ENCODE measurements around the gene MAP7D1.

Gene MAP7D1

DNA sequence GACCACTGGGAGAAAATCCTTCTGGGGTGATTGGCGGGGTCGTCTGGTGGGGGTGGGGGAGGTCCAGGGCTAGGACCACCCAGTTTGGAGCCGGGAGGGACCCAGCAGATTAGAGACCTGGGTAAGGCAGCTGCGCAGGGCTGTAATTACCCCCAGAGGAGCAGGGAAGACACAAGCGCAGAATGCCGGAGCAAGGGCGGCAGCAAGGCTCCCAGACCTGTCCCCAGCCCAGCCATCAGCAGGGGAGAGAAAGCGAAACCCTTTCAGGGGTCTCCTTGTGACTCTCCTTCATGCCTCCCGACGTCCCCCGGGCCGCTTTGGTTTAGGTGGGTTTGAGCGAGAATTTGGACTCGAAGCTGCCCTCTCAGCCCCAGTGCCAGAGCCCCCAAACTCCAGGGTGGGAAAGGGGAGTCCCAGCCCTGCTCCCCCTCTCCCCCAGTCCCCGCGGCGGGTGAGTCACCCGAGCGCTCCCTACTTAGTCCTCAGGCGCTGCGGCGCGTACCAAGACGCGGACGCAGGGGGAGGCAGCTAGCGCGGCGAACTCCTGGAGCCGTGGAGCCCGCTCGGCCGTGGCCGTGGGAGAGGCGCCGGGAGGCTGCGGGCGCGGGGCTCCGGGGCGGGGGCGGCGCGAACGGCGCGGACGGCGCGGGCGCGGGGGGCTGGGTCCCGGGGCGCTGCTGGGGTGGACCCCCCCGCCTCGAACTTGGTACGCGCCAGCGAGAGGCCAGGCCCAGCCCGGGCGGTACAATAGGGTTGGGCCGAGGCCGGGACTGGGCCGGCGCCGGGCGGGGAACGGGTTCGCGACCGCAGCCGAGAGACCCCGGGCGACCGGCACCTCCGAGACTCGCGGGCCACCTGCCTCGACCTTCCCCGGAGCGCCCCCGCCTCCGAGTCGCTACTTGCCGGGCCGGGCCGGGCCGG lies at the start of gene MAP7D1:
TSS of gene MAP7D1 (plus strand) at position 753 of the 921 bp plus-strand sequence. CDS start 258 bp downstream, outside the sequence.
- no peak for FAIRE-seq

DNA sequence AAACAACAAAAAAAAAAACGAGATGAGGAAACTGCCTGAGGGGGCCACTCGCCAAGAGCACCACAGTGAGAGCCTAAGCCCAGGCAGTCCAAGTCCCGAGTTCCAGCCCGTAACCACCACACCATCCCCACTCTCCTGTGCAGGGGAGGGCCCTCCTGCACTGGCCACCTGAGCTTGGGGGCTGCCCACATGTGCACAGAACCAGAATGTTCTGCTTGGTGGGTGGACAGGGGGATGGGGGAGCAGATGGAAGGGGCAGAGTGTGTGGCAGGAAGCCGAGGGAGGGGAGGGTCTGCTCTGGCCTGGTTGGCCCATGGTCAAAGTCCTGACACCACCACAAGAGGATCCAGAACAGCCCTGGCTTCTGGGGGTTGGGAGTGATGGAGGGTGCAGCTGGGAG lies 49.7 kb upstream of the MAP7D1 start:
- no peak for FAIRE-seq

DNA sequence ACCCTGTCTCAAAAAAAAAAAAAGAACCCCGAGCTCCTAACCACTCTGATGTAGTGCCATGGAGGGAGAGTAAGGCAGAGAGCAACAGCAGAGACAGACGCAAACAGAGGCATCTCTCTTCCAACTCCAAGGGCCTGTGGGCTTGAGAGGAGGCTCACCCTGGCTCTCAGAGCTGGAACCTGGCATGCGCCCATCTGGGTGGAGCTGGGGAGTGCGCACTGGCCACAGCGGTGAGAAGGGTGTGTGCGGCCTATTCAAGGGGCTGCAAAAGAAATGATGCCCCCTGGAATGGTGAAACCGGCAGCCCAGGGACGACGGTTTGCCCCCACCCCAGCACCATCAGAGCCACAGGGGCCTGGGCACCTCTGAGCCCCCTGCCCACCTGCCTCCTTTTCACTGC lies 48.6 kb upstream of the MAP7D1 start:
- FAIRE-seq: no peak

DNA sequence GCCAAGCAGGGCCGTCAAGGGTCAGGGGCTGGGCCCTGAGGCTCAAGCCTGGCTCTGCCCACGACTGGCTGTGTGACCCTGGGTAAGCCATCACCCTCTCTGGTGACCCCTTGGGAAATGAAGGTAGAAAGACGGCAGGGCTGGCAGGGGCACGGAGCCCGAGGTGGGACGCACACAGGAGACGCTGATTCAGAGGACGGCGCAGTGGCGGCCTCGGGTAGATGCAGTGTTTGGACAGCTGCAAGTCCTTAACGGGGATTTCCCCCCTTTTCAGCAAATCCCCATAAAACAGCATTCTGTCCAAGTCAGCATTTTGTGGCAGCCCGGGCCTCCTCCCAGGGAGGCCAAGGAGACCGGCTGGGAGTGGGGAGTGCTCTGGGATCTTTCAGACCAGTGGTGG lies 47.6 kb upstream of the MAP7D1 start:
- no peak for FAIRE-seq

DNA sequence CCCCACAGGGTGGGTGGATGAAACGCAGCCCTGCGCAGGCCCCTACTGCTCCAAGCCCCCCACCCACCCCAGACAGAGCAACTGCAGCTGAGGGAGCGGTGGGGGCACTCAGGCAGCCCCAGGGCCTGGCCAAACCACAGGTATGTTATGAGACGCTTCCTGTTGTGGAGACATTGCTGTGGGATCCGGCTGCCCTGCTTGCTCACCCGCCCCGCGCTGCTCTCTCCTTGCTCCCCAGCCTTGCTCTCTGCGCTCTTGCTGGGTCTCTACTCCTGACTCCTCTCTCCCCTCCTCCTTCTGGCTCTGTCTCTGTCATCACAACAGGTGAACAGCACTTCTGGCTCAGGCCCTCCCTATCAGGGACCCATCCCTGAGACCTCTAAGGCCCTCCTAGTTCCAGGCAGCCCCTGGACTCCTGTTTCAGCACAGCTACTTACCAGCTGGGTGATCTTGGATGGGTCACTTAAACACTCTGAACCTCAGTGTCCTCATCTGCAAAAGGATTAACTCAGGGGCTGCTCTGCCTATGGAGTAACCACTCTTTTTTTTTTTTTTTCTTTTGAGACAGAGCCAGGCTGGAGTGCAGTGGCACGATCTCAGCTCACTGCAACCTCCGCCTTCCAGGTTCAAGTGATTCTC lies 46.8 kb upstream of the MAP7D1 start:
- no peak for FAIRE-seq

DNA sequence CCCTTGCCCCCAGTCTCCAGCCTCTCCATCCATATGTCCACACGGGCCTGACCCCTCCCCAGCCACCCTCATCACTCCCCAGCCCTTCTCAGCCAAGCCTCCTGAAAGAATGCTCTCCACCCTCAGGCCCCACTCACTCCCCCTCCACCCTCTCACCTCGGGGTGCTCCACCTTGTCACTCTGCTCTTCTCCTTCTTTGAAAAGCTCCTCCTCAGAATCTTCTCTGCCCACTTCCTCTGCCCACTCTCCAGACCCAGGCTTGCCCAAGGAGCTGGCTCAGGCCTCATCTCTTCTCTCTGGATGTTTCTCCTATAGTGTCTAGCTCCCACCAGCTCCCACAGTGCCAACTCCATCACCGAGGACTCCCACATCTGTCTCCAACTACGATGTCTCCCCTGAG lies 44.8 kb upstream of the MAP7D1 start:
- FAIRE-seq: no peak

DNA sequence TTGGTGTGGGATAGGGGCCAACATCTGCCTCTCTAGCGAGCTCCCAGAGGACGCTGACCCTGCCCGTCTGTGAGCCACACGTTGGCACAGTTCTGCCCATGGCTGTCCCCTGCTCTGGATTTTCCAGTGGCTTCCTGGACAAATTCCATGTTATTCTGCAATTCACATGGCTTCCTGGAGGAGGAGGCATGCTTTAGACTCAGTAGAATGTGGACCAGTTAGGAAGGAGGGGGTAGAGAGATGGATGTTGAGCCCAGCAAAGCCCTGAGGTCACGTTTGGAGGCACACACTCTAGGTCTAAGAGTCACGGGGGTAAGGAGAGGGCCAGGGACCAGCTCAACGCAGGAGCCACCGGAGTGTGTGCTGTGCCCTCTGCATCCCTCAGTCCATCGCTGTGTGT lies 43.1 kb upstream of the MAP7D1 start:
- no peak for FAIRE-seq

DNA sequence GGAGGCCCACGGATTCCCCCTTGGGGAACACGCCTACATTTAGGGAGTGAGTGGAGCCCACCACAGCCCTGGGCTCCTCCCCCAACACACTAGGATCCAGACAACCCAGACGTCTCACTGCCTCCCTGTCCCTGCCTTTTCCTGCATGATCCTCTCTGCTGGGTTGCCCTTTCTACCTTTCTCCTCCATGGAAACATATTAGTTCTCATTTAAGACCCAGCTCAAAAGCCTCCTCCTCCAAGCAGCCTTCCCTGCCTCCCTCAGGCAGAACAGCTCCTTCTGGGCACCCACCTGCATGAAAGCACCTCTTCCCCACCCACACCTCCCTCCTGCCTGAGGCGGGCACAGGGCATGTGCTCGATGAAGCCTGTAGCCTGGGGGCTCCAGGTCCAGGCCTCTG lies 41.6 kb upstream of the MAP7D1 start:
- FAIRE-seq: no peak

DNA sequence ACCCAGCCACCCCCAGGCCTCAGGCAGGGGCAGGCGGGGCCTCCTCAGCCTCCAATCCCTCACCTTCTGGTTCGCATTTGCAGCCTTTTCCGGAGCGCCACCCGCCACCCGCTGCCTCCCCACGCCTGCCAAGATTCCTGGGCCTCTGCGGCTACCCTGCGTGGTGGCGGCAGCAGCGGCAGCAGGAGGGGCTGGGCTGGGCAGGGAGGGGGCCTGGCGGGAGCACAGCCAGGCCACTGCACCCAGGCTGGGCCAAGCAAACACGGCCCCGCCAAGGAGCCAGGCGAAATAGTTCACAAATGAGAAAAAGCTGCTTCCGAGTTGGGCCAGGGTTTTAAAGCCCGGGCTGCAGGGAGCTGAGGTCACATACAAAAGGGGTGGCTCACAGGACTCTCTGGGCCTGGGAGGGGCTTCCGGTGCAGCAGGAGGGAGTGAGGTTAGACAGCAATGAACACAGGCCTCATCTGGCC lies 40.7 kb upstream of the MAP7D1 start:
- no peak for FAIRE-seq

DNA sequence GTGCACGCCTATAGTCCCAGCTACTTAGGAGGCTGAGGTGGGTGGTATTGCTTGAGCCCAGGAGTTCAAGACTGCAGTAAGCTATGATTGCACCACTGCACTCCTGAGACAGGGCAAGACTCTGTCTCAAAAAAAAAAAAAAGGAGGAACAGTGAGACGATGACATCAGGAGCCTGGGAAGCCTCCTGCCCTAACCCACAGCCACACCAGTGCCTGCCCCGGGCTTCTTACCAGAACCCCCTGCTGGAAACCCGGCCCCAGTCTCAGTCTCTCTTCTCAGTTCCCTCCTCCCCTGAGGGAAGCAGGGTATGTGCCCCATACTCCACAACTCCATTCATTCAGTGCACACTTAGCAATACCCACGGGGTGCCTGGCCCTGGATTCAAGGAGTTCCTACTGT lies 40.0 kb upstream of the MAP7D1 start:
- no peak for FAIRE-seq

DNA sequence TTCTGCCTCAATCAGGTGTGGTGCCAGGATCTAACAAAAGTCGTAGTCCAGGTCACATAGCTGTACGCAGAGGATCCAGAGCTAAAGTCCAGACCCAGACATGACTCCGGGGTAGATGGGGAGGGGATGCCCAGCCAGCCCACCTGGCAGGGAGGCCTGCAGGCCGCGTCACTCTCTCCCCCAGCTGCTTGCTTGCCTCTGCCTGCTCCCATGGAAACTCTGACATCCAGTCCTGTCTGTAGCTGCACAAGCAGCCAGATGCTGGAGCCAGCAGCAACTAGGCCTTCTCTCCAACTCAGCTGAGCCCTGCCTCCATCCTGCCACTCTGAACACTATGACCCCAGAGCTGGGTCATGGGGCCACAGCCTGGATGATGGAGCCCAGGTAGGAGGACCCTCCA lies 39.1 kb upstream of the MAP7D1 start:
- FAIRE-seq: no peak

DNA sequence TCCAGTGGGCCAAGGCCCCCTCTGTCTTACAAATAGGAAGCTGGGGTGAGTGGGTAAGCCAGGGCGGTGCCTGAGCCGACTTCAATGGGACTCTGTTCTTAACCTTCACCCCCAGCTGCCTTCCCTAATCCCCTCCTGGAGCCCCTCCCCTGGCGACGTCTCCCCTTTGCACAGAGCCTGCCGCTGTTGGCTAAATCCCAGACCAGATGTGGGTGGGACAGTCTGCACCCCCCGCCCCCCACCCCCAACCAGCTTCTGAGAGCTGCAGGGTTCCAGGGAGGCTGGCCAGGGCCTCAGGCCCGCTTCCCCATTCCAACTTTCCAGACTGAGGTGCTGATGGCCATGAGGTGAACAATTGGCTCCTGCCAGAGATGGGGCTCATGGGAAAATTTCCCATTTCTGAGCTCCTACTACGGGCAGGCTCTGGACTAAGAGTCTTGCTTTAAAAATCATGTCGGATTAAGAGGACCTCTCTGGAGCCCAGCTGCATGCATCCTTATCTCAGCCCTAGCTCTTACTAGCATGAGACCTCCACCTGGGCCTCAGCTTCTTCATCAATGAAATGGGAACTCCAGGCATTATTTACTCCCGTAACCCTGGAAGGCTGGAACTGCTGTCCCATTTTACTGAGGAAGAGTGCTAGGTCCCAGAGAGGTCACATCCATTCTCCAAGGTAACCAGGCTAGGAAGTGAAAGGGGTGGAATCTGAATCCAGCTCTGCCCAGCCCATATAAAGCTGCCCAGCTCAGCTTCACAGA lies 37.3 kb upstream of the MAP7D1 start:
- FAIRE-seq: no peak

DNA sequence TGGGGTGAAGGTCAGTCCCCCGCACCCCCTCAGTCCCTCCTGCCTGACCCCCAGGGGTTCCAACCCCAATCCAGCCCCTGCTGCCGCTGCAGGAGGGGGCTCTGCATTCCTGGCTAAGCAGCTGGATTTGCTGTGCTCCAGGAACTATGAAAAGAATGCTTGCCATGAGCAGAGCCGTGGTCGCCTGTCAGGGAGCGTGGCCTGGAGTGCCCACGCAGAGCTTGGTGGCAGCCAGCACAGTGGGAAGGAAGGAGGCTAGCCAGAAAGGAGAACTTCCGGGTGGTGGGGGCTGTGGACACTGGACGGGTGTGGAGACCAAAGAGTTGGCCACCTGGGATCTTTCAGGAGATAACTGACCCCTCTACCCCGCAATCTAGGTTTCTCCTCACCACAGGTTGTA lies 36.5 kb upstream of the MAP7D1 start:
- no peak for FAIRE-seq

DNA sequence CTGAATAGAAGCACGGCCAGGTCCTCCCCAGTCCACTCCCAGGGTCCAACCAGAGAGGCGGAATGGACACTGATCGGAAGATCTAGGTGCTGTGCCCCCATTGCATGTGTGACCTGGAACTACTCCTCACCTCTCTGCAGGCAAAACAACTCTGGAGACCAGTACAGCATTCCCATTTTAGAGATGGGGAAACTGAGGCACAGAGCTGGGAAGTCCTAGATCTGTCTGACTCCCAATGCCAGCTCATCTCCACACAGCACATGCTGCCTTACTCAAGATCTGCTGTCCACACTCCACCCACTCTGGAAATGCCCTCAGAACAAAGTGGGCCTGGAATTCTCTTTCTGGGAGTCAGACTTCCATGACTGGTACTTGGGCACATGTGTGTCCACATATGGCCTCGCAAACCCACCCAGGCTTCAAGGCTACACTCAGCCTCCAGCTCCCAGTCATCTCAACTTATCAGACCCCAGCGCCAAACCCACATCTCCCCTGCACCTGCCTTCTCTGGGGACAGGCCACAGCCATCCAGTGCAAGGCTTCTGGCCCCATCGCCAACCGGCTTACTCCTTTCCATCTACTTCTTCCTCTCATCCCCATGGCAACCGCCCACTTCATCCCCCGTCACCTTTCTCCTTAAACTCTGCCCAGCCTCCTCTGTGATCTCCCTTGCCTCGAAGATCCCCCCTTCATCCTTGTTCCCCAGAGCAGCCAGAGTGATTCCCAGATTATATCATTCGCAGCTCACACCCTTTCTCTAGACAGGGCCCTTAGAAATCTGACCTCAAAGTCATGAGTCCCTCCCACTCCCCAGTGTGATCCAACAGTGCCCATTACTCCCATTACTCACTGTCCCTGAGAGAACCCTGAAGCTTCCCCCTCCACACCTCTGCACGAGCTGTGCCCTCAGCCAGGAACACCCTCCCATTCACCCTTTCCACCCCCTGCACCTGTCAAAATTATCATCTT lies 33.6 kb upstream of the MAP7D1 start:
- FAIRE-seq: no peak

DNA sequence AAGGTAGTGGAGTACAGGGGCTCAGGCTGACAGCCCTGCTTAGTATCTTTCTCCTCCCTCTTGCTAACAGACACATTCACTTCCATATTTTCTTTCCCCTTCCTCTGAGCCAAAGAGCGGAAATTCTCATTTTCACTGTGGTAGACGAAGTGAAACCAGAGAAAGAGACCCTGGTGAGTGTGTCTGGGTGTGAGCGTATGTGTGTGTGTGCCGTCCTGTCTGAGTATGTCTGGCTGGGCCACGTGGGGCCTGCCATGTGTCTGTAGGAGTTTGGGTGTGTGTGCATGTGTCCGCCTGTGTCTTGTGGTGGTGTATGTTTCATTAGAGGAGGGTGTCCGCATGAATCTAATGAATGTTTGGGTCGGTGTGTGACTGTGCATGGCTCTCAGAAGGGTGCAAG lies 32.6 kb upstream of the MAP7D1 start:
- no peak for FAIRE-seq

DNA sequence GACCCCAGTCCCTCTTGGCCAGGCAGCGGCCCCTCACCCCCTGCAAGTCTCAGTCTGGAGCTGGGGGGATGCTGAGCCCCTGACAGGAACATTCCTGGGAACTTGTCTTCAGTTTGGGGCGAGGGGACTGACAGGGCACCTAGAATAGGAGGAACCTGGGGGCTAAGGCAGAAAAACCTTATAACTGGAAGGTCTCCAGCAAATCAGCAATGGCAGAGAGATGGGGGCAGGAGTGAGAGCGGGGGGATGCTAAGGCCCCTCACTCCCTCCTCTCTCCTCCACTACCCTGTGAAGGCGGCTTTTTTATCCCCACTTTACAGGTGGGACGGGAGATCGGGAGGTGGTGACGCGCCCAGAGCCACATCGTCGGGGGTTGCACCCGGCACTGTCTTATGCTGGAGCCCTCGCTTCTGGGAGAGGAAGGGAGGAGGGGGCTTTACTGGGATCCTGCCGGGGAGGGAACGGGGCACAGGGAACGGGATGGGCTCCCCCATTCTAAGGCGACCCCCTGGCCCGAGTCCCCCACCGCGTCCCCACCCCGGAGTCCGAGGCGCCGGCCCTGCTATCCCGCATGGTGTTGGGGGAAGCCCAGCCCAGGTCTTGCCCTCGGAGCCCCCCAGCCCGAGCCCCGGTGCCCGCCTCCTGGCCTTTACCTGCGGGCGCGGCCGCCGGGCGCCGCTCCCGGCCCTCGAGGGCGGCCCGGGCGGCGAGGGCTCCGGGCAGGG lies 31.4 kb upstream of the MAP7D1 start:
- FAIRE-seq: no peak

DNA sequence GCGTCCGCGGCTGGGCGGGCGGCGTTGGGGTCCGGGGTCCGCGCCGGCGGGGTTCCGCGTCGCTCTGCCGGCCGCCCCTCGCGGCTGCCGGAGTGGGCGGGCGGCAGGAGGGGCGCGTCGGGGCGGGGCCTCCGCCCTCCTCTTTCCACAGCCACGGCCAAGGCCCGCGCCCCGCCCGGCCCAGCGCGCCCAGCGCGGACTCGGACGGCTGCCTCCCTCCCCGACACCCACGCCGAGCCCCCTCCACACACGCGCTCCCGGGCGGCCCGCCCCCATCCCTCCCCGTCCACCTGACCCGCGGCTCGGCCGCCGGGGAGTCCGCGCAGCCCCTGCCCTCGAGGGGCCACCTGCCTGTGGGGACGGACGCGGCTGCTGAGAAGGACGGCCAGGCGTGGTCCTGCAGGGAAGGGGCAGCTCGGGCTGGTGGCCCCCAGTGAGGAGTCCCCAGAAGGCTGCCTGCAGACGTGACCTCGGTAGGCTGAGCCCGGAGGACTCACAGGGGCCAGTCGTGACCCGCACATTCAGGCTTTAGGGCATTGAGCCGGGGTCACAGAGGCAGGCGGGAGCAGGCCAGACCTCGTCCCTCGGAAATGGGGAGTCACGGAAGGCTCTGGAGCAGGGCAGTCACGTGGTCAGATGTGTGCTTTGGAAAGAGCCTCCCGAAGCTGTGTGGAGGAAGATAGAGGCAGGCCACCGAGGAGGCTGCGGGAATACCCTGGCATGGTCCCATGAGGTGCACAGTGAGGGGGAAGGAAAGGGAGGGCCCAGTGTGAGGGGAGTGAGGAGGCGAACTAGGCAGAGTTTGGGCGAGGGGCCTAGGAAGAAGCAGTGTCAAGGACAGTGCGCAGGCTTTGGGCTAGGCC lies 30.6 kb upstream of the MAP7D1 start, which contains the start of gene COL8A2:
TSS of gene COL8A2 (minus strand) at position 94 of the 863 bp plus-strand sequence. CDS start 24,980 bp downstream, outside the sequence.
- FAIRE-seq: no peak

DNA sequence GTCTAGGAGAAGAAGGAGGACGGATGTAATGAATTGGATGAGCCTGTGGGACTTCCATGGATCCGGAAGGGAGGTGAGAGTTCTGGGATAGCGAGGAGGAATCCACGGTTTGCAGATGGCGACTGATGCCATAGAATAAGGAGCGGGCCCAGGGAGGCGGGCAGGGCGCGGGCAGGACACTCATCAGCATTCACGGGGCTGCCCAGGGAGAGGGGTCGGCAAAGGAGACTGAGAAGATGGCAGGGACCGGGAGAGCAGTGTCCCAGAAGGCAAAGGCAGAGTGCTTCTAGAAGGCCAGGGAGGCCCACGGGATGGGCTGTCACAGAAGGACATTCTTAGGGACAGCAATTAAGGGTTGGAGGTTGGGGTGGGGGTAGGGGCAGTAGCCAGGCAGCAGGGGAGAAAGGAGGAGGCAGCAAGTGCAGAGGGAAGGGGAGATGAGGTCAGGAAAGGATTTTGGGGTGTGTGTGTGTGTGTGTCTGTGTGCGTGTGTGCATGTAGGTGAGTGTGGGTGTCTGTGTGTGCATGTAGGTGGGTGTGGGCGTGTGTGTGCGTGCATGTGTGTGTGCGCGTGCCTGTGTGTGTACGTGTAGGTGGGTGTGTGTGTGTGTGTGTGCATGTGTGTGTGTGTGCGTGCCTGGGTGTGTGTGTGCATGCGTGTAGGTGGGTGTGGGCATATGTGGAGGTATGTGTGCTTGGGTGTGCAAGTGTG lies 29.8 kb upstream of the MAP7D1 start:
- no peak for FAIRE-seq

DNA sequence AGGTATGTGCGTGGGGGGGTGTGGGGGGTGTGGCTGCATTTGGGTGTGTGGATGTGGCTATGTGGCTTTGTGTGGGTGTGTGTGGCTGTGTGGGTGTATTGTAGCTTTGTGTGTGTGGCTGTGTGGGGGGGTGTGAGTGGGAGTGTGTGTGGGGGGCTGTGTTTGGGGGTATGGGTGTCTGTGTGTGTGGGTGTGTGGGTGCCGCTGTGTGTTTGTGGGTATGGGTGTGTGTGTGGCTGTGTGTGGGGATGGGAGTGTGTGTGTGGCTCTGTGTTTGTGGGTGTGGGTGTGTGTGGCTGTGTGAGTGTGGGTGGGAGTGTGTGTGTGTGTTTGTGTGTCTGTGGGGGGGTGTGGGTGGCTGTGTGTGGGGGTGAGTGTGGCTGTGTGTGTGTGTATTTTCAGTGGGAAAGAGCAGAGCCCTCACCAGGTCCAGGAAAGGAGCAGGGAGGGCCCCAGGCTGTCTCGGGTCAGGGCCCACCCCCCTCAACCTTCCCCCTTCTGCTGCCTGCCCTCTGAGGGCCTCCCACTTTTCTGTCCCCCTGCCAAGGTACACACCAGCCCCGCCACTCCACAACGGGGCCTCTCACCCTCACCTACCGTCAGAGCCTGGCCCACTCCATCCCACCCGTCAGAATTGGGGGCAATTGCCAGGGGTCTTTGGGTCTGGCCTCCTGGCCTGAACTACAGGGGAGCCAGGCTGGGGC lies 29.0 kb upstream of the MAP7D1 start:
- FAIRE-seq: no peak
